ENCODE results near the gene FAM107A.

- TF ChIP-seq CTCF (IDR thresholded peaks at IDR 0.05 in 2 of 3, conservative IDR thresholded peaks at IDR 0.05 in 1 of 3; ENCODE audit: borderline replicate concordance in 1 of 3, insufficient read depth in 1 of 3, low read depth in 2 of 3, low read length in 2 of 3): no peak
- no peak for TF ChIP-seq JUND (IDR thresholded peaks at IDR 0.05)
- no peak for TF ChIP-seq SIN3A (IDR thresholded peaks at IDR 0.05; ENCODE audit: low read depth)
- TF ChIP-seq POLR2A (IDR thresholded peaks at IDR 0.05; ENCODE audit: borderline replicate concordance, extremely low read depth, insufficient read depth, insufficient read length): no peak
- no peak for TF ChIP-seq CEBPB (IDR thresholded peaks at IDR 0.05; ENCODE audit: low read depth)
- TF ChIP-seq EZH2phosphoT487 (IDR thresholded peaks at IDR 0.05; ENCODE audit: borderline replicate concordance): no peak
- TF ChIP-seq RAD21 (IDR thresholded peaks at IDR 0.05; ENCODE audit: low read depth): no peak
- TF ChIP-seq MAX (IDR thresholded peaks at IDR 0.05): no peak
- TF ChIP-seq EZH2 (IDR thresholded peaks at IDR 0.05): no peak
- TF ChIP-seq ATF3 (IDR thresholded peaks at IDR 0.05): no peak
- no peak for TF ChIP-seq SP1 (IDR thresholded peaks at IDR 0.05; ENCODE audit: low read depth)
- no peak for TF ChIP-seq EGR1 (IDR thresholded peaks at IDR 0.05; ENCODE audit: low read depth)
- TF ChIP-seq POLR2AphosphoS5 (IDR thresholded peaks at IDR 0.05; ENCODE audit: low read depth, low read length): no peak
Measured at GRCh38 chr3:58535531-58536500, 41.4 kb downstream of the FAM107A start.
